ENCODE data around the gene BARHL1.

Gene BARHL1

DNA sequence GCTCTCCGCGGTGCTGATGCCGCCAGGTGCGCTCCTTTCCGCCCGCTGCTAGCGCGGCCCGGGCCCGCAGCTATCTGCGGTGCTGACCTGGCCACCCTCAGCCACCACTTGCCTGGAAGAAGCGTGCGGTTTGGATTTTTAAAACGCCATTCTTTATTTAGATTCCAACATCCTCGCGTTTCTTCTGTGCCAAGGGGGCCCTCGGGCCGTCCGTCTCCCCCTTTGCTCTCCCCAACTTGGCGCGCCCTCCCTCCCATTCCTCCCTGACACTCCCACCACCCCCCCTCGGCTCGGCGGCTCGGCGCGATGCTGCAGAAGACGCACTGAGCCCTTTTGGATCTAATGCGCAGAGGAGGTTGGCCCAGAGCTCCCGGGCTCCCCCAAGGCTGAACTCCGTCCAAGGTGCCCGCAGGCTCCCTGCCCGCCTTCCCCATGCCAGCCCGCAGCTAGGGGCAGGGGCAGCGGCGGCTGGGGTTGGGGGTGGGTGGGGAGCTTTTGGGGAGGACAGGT lies at the start of gene BARHL1:
BARHL1 (plus strand) TSS at position 331 of the 510 bp plus-strand sequence. CDS start 192 bp downstream, outside the sequence.
- DNase-seq (ENCODE audit: low read depth): no peak

DNA sequence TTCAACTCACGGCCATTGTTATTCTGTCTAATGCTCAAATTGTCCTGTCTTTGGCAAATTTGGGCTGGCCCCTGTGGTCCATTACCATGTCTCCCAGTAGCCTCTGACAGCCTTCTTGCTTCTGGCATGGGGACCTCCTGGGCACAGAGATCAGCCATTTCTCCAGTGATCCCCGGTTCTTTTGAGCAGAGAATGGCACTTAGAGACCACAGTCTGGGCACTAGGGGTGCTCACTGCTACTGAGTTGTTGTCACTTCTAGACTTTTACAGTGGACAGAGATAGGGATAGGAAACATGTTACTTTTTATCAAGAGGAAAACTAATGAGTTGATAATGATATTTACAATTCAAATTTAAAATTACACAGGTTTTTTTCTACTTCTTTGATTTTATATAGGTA lies 47.6 kb upstream of the BARHL1 start:
- no peak for DNase-seq (ENCODE audit: low read depth)

DNA sequence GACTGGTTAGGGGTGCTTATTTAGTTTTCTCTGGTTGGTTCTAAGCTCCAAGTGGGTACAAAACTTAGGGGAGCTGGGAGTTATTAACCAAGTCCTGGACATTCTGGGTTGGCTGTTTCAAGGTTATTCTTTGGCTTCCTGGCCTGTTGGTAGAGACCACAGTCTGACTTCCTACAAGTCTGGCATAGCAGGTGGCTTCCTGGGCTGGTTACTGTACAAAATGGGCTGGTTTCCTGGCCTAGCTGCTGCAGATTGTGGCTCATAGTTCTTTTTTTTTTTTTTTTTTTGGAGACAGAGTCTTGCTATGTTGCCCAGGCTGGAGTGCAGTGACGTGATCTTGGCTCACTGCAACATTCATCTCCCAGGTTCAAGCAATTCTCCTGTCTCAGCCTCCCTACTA lies 46.3 kb upstream of the BARHL1 start:
- DNase-seq (ENCODE audit: low read depth): no peak

DNA sequence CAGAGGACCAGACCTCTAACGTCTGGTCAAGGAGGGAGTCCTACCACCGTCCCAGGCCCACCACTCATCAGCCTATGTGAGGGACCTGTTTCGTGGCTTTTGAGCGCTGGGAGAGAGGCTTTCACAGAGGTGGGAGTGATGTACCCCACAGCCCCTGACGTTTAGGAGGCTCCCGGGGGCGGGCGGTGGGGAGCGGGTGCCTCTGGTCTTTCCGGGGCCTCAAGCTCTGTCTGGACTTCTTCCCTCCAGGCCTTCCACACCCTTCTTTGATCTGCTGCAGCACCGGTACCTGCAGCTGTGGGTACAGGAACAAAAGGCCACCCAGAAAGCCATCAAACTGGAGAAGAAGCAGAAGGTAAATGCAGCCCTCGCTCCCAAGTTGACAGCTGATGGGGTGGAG lies 45.1 kb upstream of the BARHL1 start:
- no peak for DNase-seq (ENCODE audit: low read depth)

DNA sequence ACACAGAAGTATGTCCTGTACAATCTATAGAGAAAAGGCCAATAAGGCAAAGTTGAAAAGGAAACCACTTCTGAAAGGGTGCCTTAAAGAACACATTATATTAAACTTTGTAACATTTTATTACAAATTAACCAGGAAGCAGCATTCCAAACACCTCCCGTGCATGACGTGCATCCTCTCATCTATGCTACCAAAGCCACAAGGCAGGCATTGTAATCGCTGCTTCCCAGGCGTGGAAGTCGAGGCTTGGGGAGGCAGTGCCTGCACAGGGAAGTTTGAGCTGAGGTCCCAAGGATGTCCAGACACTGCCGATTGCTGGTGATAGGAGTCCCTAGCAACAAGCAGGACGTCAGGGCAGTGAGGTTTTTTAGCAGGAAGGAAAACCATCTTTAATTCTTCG lies 44.3 kb upstream of the BARHL1 start:
- DNase-seq (ENCODE audit: low read depth): no peak

DNA sequence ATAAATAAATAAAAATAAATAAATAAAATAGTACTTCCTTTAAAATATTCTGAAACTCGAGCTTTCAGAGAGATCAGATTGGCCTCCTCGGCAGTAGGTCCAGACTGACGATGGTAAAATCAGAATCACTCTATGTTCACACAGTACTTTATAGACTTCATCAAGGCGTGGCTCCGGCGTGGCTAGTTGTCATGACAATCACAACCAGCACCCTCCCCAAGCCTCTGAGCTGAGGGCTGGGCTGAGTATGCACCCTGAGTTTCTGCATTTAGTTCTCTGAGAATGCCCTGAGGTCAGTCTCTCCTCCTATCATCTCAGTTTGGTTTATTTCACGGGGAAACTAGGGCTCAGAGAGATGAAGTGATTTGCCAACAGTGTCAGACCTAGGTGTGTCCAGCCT lies 43.3 kb upstream of the BARHL1 start:
- no peak for DNase-seq (ENCODE audit: low read depth)

DNA sequence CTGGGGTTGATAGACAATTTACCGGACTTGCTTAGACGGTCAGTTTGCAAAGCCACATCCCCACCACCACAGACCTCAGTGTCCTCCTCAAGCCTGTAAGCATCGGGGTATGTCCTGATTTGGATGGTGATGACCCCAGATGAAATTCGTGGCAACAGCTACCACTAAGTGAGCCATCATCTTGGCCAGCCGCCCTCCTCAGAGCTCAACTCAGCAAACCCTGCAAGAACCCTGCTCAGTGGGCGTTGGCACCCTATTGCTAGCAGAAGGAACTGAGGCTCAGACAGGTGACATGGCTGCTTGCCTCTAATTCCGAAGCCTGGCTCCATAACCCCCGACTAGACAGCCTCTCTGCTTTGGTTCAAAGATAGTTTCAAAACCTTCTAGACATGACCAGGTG lies 41.4 kb upstream of the BARHL1 start:
- no peak for DNase-seq (ENCODE audit: low read depth)

DNA sequence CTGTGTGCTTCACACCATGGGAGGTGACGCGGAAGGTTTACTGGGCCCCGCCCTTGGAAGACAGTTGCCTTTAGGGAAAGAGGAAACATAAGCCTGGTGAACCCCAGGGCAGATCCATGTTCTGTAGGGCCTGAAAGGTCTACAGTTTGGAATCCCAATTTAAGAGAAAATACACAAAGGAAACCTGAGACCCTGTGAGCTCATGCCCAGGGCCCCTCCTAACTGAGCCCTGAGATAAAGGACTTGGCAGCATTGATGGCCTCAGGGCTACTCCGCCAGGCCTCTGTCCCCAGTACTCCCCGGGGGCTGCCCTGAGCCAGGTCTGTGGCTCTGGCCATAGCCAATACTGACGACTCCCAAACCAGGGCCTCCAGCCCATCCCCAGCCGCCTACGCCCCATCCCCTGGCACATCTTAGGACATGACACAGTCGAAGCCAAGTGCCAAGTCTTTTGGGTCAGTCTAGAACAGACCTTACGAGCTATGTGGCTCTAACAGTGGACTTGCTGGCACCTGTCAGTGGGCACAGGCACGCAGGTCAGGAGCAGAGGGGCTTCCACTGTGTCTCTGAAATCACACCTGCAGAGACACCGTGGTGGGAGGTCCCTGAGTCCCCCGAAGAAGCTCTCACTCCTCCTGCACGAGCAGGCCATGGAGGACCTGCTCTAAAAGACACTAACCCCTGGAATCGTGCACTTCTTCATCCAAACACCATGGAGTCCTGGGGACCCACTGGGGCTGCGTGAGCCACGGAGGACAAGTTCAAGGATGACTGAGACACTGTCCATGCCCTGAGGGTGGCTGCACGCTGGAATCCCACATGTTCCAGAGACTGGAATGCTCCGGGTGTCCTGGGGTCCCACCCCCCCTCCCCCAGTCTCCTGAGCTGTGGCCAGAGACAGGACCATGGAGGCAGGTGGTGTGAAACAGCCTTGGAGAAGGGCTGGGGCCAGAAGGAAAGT lies 40.3 kb upstream of the BARHL1 start:
- no peak for DNase-seq (ENCODE audit: low read depth)

DNA sequence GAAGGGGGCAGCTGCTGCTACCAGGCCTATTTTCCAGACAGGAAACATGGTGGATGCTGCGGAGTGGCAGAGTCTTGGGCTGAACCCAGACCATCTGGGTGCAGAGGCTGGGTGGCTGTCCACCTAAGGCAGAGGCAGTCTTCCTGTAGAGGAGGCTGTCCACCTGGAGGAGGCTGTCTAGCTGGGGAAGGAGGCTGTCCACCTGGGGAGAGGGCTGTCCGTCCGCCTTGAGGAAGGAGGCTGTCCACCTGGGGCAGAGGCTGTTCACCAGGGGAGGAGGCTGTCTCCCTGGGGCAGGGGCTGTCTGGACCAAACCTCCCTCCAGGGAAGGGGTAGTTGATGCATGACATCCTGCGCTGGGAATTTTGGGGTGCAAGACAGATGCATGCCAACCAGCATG lies 39.2 kb upstream of the BARHL1 start:
- DNase-seq (ENCODE audit: low read depth): no peak

DNA sequence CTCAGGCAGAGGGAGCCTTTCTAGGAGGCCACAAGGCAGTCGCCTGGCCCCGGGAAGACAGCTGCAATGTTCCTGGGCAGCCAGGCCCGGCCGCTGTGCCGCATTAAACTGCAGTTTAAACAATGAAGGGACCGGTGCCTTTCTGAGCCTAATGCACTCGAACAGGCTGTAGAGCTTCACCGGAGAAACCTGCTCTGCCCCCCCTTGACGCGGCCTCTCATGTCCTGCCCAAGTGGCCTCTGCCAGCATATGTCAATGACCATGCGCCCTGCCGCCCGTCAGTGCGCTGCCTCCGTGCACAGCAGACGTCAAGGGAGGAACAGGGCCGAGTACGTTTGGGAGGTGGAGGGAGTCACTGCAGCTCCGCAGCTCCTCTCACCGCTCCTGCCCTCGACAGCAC lies 38.4 kb upstream of the BARHL1 start:
- no peak for DNase-seq (ENCODE audit: low read depth)

DNA sequence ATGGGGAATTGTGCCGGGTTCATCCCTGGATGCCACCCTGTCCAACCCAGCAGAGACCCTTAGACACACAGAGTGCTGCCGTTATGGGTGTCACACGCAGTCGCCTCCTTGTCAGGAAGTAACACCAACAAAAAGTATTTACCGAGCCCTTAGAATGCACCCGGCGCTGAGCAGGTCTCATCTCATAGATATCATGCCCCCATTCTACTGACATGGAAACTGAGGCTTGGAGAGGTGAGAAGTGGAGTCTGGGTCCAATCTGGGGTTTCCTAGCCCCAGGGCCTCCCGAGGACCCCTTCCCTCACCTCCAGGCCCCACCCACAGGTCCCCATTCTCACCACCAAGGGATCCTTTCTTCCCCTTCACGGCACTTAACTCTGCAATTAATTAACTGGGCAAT lies 36.8 kb upstream of the BARHL1 start:
- DNase-seq (ENCODE audit: low read depth): no peak

DNA sequence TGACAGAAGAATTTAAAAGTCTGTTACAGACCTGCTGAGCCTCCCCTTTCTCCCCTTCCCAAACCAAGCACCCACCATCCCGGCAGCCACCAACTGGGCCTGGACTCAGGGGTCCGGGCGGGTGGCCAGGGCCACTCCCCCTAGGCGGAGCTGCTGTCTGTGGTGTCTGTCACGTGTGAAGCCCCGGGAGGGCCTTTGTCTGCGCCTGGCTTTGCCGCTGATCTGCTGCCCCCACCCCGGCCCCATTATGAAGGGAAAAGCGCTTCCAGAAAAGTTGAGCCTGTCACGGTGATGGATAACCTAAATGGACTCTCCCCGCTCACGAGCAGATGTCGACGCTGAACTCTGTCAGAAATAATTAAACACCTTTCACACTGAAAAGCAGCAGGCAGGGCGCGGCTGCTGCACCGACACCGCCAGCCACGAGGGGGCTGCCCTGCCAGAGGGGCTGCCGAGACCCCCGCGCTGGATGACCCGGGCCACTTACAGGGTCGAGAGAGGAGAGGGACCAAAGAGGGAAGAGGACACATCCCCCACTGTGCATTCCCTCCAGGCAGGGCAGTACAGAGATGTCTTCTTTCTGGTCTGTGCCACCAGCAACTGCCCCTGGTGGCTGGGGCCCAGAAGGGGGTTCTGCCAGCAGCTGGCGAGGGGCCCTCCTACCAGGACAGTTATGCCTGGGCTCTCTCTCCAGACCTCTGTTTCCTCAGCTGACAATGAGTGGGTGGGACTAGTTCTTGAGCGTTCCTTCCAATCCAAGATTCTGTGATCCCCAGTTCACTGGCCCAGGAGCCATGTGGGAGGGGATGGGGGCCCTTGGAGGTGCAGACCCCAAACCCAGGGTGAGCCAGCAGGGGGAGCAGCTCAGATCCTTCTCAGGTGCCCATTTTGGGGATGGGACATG lies 36.0 kb upstream of the BARHL1 start:
- DNase-seq (ENCODE audit: low read depth): no peak

DNA sequence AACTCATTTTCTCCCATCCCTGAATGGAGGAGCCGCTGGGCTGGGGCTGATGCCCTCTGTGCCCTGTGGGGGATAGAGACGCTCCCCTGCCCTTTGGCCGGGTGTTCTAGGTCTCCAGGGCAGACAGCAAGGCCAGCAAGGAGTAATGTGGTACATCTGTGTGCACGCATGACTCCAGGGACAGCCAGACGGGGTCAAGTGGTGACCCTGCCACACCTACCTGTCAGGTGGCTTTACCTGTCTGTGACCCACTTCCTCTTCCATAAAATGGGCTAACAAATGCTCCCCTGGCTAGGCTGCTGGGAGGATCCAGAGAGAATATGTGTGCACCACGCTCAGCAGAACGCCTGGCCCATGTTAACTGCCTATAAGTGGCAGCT lies 35.4 kb upstream of the BARHL1 start:
- DNase-seq (ENCODE audit: low read depth): no peak

DNA sequence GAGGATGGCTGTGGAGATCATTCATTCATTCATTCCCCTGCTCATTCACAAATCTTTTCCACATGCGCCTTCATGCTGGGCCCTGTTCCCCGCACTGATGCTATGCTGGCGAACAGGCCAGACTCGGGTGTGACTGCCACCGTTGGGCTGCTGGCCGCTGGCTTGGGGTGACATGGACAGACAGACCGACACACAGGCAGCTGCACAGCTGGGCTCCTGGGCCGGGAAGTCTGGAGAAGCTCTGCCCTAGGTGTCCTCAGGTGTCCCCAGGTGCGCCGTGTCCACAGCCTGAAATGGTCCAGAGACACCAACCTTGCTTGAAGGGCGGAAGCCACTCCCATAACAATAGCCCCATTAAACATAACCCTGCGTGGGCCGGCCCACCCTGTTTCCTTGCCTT lies 35.0 kb upstream of the BARHL1 start:
- DNase-seq (ENCODE audit: low read depth): no peak

DNA sequence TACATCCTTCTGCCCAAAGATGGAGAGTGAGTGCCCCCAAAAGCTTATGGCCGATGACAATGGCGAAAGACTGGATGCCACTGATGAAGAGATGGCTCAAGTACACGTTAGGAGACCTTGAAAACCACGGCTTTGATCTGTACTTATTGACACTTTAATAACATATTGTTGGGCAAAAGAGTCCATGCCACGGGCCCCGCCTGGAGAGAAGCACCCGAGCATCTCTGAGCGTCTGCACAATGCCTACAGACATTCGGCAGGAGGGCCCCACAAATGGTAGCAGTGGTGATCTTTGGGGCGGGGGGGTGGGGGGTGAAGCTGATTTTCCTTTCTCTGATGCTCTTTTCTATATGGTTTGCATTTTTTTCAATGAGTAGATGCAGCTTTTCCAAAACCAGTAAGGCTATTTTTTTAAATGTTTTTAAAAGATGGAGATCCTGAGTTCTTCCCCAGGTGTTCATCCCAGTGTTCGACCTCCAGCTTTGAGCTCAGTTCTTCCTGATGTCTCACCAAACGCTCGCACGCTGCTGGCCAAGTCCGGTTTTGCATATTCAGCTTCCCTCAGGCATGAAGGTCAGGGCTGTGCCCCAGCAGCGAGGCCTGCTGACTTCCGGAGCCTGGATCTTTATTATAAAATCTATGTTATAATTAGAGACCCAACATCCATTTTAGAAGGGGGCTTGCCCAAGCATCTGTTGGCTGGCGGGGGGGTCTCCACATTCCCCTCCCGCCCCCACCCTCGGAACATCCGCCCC lies 34.3 kb upstream of the BARHL1 start:
- DNase-seq (ENCODE audit: low read depth): no peak

DNA sequence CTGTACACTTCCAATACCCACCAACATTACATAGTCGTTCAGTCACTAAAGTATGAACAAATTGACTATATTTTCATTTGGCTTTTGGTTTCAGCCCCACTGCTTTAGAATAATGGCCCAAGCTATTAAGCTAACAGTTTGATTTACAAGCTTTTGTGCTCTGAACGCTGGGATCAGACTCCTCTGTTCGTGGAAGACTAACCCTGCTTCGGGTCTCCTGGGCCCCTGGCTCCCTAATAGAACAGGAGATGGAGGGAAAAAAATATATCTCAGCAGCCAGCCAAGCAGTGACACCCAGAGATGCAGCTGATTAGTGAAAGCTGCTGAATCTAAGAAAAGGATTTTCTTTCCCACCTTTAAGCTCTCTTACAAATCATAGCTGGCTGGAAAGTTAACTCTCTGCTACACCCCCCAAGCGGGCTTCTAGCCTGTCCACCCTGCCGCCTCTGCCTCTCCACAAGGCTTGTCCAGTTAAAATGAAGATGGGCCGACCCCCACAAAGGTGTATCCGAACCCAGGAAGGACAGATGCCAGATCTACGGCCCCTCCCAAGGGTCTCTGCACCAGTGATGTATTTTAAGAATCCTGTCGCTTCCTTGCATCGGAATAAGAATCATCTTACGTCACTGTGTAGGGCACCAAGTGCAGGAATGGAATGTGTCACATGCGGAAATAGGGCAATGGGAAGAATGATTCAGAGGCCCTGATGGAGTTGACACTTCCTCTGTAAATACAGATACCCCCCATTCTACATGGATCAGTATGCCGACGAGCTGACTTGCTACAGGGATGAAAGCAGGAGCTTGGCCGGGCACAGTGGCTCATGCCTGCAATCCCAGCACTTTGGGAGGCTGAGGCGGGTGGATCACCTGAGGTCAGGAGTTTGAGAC lies 33.4 kb upstream of the BARHL1 start:
- no peak for DNase-seq (ENCODE audit: low read depth)

DNA sequence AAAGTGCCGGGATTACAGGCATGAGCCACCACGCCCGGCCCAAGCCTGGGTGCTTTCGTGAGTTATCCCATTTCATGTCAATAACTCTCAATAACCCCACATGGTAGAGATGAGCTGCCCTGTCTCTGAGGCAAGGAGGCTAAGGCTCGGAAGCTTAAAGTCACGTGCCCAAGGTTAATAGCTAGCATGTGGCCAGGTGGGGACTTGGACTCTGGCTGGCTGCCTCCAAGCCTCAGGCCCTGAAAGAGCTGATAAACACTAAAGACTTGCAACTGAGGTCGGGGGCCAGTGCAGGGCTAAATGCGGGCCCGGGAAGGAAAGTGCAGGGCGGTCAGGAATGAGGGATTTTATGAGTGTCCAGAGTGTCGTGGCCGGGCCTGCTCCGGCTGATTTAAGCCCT lies 30.9 kb upstream of the BARHL1 start:
- no peak for DNase-seq (ENCODE audit: low read depth)

DNA sequence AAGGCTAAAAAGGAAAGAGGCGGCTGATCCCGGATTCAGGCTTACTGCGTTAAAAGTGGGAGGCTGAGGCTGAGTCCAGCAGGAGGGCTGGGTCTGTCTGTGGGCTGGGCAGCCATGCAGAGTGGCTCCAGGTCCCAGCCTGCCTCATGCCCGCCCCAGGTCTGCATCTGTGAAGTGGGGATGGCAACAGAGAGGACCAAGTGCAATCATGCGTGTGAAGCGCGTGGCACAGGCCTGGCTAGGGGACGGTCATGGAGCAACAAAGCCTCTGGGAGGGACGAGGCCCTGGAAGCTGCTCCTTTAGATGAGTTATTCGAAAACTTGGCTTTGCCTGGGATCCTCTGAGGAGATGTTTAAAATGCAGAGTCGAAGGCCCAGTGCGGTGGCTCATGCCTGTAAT lies 30.4 kb upstream of the BARHL1 start:
- no peak for DNase-seq (ENCODE audit: low read depth)

DNA sequence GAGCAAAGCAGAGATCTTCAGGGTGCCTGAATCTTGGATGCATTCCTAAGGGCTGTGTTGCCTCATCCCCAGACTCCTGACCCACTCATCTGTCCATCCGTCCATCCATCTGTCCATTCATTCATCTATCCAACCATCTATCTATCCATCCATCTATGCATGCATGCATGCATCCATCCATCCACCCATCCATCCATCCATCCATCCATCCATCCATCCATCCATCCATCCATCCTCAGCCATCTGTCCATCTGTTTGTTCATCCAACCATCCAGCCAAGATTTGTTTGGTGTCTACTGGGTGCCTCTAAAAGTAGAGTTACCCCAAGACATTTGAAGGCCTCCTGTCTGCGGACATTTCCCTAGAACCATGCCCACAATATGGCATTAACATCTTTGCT lies 27.7 kb upstream of the BARHL1 start:
- no peak for DNase-seq (ENCODE audit: low read depth)

DNA sequence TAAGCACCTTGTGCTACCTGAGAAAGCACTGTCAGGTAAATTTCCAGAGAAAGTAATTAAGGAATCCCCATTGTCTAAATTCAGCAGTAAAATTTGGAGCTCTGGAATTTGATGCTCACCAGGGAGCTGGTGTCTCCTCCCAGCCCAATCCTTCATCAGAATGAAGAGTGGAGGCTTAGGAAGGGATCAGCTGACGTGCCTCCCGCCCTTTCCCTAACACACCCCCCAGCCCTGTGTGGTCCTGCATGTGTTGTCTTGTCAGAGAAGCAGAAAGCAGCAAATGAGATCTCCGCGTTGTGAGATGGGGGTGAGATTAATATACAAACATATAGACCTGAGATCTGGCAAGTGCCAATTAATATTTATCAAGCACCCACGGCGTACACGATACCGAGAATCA lies 26.9 kb upstream of the BARHL1 start:
- no peak for DNase-seq (ENCODE audit: low read depth)

DNA sequence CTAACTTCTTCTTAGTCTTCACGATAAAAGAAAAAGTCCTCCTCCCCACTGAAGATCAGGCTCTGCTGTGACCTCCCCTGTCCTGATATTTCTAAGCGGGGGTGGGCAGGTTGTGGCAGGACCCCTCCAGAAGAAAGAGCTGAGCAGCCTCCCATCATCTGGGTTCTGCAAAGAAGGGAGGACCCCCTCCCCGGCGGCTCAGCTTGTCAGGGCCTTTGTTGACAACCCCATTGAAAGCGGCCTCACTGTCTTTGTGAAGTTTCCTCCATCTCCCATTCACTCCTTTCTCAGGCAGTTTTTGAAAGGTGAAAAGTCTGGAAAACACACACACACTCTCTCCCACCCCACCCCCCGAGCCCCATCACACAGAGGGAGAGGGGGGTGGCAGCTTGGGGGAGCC lies 26.2 kb upstream of the BARHL1 start:
- no peak for DNase-seq (ENCODE audit: low read depth)
